T-helper 1 cell treated with Interleukin-12 subunit alpha and Interleukin-12 subunit beta and Interleukin-4 antibody, amounts not matched to agents 30 ng/mL and 1 ng/mL, for 36 hours (primary cell): ENCODE data around the gene CCL5. TPM values are rescaled to one million over a fixed set of nuclear protein-coding genes. Genes with fewer than 3 reads are reported as not detected.

Source experiments
- intact Hi-C: fragments of 100-400 bp; cut with micrococcal nuclease; formaldehyde crosslinking; loops from one replicate; pipeline ENCODE4 v1.15.1; 2024
- total RNA-seq: library from RNA; stranded (reverse); gene quantifications from 2 replicates; pipeline ENCODE4 v1.2.3, GENCODE V29; 2022

Gene CCL5
- 112 and 114 TPM in 2 replicates for total RNA-seq

DNA sequence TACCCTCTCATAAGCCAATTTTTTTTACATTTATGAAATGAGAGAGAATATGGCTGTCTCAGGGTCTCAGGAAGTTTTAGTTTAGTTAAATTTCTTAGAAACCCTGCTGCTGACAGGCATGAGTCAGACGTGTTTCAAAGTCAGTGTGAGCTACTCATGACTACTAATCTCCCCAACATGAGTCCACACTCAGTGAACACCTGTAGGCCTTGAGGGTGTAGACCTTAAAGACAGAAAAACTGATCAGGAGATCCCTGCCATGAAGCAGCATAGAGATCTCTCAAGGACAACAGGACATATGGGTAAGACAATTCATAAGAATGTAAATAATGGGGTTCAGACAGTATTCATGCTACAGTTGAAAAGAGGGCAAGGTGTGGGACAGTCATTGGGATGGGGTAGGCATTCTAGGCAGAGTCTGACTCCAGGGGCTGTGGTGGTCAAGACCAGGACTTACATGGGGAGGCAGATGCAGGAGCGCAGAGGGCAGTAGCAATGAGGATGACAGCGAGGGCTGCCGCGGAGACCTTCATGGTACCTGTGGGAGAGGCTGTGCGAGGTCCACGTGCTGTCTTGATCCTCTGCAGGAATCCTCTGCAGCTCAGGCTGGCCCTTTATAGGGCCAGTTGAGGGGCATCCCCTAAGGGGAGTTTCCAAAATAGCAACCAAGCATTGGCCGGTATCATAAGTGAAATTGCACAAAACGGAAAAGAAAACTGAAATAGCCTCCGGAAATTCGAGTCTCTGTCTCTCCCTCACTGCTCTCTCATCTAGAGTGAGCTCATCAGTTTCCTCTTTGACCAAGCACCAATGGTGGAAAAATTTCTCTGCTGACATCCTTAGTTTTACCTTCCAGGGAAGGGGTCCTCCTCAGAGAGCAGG is at the start of gene CCL5:
Gene CCL5 (minus strand): TSS at position 588 of the 882 bp plus-strand sequence.
- intact Hi-C loops: loop anchor here (1.0 to 2.0 kb wide), 3 partner anchors 9 to 71 kb away; partner anchors contain the start of genes RDM1 and TAF15

GRCh38 chr17:35927714-35928113 is 47.6 kb upstream of the CCL5 start:
- intact Hi-C loops: no loop called here

DNA sequence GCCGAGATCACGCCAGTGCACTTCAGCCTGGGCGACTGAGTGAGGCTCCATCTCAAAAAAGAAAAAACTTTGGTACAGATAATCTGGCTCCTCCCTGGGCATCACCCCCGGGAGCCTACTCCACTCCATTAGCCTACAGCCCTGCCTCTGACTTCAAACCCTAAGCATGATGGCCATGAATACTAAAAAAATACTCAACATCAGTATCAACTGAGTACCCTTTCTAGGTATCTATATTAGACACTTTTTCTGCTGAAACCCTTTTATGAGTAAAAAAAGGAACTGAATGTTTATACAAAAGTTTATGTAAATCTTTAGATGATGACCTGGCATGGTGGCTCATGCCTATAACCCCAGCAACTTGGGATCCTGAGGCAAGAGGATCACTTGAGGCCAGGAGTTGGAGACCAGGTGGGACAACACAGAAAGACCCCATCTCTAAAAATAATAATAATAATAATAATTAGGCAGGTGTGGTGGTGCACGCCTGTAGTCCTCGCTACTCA is 43.5 kb upstream of the CCL5 start:
- intact Hi-C loops: no loop called here

GRCh38 chr17:35920229-35920628 is 40.1 kb upstream of the CCL5 start:
- intact Hi-C loops: no loop called here

DNA sequence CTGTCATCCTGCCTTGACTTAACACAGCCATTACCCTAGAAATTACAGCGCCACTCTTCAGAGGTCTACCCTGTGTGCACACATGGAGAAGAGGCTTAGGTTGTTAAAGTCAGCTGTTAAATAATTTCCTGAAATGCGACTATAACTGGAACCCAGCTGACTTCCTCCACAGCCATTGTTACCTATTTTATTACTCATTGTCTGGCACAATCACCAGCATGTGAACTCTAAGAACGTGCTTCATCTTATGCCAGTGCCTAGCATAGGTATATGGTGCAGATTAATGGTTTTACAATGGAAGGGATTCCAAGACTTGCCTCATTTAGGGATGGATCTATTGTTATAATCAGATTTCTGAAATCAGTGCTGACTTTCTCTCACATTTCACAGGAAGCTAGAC is 38.5 kb upstream of the CCL5 start:
- intact Hi-C loops: no loop called here

DNA sequence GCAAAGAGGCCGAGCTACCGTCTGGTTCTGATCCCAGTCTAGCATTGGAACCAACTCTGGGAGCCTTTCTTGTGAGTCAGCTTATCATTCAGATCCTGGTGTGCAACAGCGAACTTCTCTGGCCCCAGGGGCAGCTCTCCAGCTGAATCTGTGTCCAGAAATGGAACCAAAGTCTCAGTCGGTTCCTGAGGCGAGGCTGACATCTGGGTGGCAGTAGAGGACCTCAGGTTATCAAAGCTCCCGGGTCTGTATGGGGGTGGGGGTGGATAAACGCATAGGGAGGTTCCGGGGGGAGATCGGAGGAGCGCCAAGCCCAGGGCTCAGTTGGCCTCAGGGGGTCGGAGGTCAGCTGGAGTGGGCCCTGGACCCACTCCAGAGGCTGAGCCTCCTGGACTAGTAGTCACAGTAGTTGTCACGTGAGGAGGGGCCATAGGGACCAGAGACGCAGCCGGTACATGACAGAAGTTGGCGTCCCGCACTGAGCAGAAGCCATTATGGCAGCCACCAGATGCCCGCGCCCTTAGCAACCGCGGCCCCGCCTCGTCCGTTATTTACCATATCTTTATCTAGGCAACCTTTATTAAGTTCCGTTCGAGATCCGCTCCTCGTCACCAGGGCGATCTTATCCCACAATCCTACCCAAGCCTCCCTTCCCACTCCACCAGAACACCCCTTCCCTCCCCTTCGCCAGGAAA is 37.5 kb upstream of the CCL5 start:
- intact Hi-C loops: no loop called here

DNA sequence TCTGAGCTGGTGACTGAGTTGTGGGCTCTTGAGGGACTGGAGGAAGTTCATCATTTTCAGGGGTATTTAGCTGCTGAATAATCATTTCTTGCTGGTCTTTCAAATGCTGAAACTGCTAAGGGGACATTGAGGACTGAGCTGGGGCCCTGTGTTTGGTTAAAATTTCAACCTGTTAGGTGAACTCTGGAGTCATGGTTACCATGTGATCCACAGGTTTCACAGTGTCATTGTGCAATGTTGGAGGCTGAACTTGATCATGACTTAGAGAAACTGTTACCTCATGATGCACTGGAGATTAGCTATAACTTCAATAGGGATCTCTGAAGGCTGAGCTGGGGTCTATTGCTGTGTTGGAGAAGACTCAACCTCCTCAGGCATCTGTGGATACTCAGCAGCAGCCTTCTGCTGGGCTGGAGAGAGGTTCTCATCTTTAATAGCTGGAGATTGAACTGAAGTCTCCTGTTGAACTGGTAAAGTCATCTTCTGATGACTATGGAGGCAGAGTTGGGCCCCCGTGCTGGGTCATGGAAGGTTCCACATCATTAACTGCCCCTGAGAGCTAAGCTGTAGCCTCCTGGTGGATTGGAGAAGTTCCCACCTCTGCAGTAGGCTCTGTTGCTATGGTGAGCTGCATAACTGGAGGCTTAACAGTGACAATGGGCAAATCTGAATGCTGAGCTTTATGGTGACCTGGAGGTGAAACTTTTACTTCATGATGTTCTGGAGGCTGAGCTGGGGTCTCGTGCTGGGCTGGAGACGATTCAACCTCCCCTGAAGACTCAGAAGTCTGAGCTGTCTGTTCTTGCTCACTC is 35.2 kb upstream of the CCL5 start:
- intact Hi-C loops: no loop called here

GRCh38 chr17:35914354-35914753 is 34.2 kb upstream of the CCL5 start:
- intact Hi-C loops: no loop called here

- intact Hi-C loops: no loop called here
These were observed 33.4 kb upstream of the CCL5 start for GRCh38 chr17:35913609-35914008.

- intact Hi-C loops: no loop called here
These were observed 32.8 kb upstream of the CCL5 start for GRCh38 chr17:35912942-35913341.

DNA sequence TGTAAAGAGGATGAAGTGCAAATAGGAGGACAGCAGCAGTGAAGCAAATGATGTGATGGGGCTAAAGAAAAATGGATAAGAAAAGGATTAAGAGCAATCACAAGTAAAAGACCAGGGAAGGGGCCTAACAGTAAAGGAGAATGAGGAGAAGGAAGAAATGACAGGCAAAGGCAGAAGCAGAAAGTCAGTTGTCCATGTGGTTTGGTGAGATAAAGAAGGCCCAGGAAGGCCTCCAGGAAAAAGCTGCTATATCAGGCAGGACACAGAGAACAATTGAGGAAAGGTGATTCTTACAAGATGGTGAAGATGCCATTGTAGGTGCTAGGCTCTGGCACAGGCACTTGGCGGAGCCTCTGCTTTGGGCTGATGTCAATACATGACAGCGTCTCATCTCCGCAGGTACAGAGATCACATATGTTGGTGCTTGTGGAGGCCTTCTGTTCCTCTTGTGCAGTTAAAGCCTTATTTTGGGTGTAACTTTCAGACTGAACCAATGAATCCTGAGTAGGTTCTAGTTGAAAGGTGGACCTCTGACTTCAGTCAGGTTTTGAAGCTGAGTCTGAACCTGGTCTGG is 32.3 kb upstream of the CCL5 start:
- intact Hi-C loops: no loop called here

- intact Hi-C loops: no loop called here
These were observed 29.2 kb upstream of the CCL5 start for GRCh38 chr17:35909408-35909807.

DNA sequence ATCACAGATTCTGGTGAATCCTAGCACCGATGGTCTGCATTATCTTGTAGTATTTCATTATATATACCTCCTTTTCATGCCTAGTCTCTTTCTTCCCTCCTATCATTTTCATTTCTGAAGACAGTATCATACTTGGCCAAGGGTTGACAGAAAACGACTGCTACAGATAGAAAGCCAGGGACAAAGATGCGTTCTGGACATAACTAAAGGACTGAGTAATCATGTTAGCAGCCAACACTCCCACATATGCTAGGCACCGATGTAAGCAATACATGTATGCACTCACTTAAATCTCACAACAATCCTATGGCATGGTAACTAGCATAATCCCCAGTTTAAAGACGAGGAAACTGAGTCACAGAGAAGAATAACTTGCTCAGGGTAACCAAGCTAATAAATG is 27.5 kb upstream of the CCL5 start:
- intact Hi-C loops: no loop called here

DNA sequence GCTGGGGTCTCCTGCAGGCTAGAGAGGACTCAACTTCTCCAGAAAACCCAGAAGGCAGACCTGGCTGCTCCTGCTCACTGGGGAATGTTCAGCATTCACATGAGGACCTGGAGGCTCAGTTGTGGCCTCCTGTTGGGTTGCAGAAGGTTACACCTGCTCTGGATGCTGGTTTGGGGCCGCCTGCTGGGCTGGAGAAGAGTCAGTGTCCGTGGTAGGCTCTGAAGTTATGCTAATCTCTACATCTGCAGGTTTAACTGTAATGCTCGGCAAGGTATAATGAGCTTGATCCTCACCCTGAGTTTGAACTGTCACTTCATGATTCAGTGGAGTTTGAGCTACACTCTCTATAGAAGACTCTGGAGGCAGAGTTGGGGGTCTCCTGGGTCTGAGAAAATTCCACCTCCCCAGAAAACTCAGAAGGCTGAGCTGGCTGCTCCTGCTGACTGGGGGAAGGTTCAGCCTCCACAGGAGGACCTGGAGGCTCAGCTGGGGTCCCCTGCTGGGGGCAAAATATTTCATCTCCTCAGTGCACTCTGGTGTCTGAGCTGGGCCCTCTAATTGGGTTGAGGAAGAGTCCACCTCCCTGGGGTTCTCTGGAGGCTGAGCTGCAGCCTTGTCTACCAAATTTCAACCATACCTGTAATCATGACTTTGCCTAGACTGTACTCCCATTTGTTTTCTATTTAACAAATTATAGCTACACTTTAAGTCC is 26.9 kb upstream of the CCL5 start:
- intact Hi-C loops: no loop called here

DNA sequence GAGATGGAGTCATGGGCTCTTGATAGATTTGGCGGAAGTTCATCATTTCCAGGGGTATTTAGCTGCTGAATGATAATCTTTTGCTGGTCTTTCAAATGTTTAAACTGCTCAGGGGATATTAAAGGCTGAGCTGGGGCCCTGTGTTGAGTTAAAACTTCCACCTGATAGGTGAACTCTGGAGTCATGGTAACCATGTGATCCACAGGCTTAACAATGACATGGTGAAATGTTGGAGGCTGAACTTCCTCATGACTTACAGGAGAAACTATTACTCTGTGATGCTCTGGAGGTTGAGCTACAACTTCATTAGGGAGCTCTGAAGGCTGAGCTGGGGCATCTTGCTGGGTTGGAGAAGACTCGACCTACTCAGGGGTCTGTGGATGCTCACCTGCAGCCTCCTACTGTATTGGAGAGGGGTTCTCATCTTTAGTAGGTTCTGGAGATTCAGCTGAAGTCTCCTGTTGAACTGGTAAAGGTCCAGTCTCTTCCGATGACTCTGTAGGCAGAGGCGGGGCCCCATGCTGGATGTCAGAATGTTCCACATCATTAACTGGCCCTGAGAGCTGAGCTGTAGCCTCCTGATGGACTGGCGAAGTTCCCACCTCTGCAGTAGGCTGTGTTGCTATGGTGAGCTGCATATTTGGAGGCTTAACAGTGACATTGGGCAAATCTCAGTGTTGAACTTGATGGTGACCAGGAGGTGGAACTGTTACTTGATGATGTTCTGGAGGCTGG is 26.2 kb upstream of the CCL5 start:
- intact Hi-C loops: no loop called here

DNA sequence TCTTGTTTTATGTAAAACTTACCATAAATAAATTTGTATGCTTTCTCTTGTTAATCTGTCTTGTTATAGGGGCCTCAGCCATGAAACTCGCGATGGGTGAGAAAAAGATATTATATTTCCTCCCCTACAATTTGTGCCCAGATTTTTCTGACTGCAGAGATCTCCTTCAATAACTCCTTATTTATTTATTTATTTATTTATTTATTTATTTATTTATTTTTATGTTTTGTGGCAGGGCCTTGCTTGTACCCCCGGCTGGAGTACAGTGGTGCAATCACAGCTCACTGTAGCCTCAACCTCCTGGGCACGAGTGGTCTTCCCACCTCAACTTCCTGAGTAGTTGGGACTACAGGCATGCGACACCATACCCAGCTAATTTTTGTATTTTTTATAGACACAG is 23.3 kb upstream of the CCL5 start:
- intact Hi-C loops: no loop called here

DNA sequence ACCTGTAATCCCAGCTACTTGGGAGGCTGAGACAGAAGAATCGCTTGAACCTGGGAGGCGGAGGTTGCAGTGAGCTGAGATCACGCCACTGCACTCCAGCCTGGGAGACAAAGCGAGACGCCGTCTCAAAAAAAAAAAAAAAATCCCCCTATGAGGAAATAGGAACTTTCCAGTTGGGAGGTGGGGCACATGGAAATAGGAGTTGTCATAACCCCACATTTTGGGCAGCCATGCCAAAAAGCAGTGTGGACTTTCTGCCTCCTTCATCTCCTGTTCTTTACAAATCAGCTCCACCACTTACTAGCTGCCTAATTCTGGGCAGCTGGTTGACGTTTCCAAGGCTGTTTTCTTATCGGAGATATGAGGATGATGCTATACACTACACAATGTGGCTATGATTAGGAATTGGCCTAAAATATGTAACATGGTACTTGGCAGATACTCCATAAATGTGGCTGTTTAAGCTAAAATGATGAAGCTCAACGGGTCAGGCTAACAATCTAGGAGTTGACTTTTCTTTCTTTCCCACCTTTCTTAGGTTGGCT is 21.5 kb upstream of the CCL5 start:
- intact Hi-C loops: no loop called here

GRCh38 chr17:35900708-35901480 is 20.7 kb upstream of the CCL5 start:
- intact Hi-C loops: no loop called here

DNA sequence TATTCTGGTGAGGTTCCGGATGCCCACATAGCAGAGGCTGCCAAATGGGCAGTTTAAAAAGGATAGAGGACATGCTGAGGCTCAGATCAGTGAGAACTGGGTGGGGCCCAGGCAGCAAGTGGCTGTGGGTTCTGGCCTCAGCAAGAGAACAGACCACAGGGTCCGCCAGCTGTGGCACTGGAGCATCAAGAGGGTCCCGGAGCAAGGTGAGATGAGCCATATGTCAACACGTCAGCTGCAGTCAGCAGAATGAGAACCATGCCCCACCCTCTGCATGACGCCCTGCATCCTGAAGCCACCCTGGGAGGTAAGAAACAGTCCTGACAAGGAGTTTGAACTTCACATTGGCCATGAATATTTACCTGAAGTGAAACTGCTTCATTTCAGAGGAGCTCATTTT is 20.1 kb upstream of the CCL5 start:
- intact Hi-C loops: no loop called here
